ENCODE results near the gene SLC19A1.

- TF ChIP-seq, protein P1, sequence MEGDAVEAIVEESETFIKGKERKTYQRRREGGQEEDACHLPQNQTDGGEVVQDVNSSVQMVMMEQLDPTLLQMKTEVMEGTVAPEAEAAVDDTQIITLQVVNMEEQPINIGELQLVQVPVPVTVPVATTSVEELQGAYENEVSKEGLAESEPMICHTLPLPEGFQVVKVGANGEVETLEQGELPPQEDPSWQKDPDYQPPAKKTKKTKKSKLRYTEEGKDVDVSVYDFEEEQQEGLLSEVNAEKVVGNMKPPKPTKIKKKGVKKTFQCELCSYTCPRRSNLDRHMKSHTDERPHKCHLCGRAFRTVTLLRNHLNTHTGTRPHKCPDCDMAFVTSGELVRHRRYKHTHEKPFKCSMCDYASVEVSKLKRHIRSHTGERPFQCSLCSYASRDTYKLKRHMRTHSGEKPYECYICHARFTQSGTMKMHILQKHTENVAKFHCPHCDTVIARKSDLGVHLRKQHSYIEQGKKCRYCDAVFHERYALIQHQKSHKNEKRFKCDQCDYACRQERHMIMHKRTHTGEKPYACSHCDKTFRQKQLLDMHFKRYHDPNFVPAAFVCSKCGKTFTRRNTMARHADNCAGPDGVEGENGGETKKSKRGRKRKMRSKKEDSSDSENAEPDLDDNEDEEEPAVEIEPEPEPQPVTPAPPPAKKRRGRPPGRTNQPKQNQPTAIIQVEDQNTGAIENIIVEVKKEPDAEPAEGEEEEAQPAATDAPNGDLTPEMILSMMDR (conservative IDR thresholded peaks at IDR 0.05), result no peak
- TF ChIP-seq ZFX (IDR thresholded peaks at IDR 0.05), result no peak
Measured at GRCh38 chr21:45511007-45511406, 31.2 kb downstream of the SLC19A1 start.

Measured in C4-2B (cell line).